GM12892 (cell line): ENCODE measurements around the gene LYVE1.

ENCODE experiments used
- POLR2A ChIP-seq: IDR thresholded peaks from 2 replicates; pipeline ENCODE4 v1.6.1; 2011; ENCODE audit warnings: low read depth, low read length, control low read depth
- POLR2AphosphoS5 ChIP-seq: IDR thresholded peaks from 2 replicates; pipeline ENCODE4 v1.6.1; 2011; ENCODE audit warnings: low read depth, low read length, control low read depth
- TAF1 ChIP-seq: IDR thresholded peaks from 2 replicates; pipeline ENCODE4 v1.6.1; 2011; ENCODE audit warnings: low read depth, mild to moderate bottlenecking, control low read depth, low read length, borderline replicate concordance

GRCh38 chr11:10537600-10537999 lies 30.9 kb downstream of the LYVE1 start:
- TF ChIP-seq POLR2AphosphoS5 (no peak), POLR2A (no peak), TAF1 (no peak)
